Ishikawa (cell line): ENCODE measurements around the gene P2RX1.

Experiments
- CEBPB ChIP-seq: IDR thresholded peaks from 2 replicates; pipeline ENCODE4 v1.6.1; 2012
- CREB1 ChIP-seq: IDR thresholded peaks from 2 replicates; pipeline ENCODE4 v1.6.1; 2012; ENCODE audit warnings: low read depth
- EGR1 ChIP-seq: IDR thresholded peaks from 2 replicates; pipeline ENCODE4 v1.6.1; 2012
- EP300 ChIP-seq: IDR thresholded peaks from 2 replicates; pipeline ENCODE4 v1.6.1; 2012; ENCODE audit warnings: borderline replicate concordance
- FOXM1 ChIP-seq: IDR thresholded peaks from 2 replicates; pipeline ENCODE4 v1.6.1; 2012; ENCODE audit warnings: low read depth, borderline replicate concordance
- NFIC ChIP-seq: IDR thresholded peaks from 2 replicates; pipeline ENCODE4 v1.6.1; 2012
- RAD21 ChIP-seq: IDR thresholded peaks from 2 replicates; pipeline ENCODE4 v1.6.1; 2012; ENCODE audit warnings: low read depth
- TAF1 ChIP-seq: IDR thresholded peaks from 2 replicates; pipeline ENCODE4 v1.6.1; 2012; ENCODE audit warnings: low read depth, mild to moderate bottlenecking
- TCF12 ChIP-seq: IDR thresholded peaks from 2 replicates; pipeline ENCODE4 v1.6.1; 2012; ENCODE audit warnings: low read depth
- TEAD4 ChIP-seq: IDR thresholded peaks from 2 replicates; pipeline ENCODE4 v1.6.1; 2012
- YY1 ChIP-seq: IDR thresholded peaks from 2 replicates; pipeline ENCODE4 v1.6.1; 2012; ENCODE audit warnings: low read depth
- ZBTB7A ChIP-seq: IDR thresholded peaks from 2 replicates; pipeline ENCODE4 v1.6.1; 2012; ENCODE audit warnings: low read depth
- TF ChIP-seq, protein P1 (sequence below): IDR thresholded peaks from 2 replicates; pipeline ENCODE4 v1.6.1; 2012
- TF ChIP-seq, protein P2 (sequence below): IDR thresholded peaks from 2 replicates; pipeline ENCODE4 v1.6.1; 2012
- TF ChIP-seq, protein P3 (sequence below): IDR thresholded peaks from 2 replicates; pipeline ENCODE4 v1.6.1; 2012; ENCODE audit warnings: low read depth, mild to moderate bottlenecking

Gene P2RX1

DNA sequence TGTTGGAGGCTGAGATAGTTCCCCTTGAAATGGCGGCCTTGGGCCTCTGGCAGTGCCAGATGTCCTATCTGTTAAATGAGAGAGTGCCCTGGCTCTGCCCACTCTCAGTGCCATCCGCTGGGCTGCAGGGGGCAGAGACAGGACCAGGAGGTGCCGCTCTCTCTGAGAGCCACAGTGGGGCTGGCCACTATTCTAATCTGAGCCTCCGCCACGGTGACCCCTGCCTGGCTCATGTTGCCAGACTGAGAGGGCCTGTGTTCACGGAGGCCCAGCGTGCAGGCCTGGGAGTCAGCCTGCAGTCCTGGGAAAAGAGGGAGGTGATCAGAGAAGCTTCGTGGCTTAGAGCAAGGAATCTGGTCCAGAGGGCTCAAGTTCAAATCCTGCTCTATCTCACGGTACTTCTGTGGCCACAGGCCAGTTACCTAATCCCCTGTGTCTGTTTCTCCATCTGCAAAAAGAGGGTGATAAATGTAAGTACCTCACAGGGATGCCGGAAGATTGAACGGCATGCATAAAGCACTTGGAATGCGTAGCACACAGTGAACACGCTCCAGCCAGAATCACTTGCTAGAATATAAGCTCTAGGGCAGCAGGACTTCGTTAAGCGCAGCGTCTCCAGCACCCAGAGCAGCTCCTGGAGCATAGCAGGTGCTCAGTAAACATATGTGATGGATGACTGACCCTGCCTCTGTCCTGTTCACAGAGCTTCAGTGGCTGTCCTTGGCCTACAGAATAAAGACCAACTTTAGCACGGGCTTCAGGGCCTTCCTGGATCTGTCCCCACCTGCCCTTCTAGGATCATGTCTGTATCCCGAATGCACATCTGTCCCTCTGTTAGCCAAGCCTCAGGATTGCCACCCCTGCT lies 41.7 kb upstream of the P2RX1 start:
- TF ChIP-seq EP300 (no peak), TEAD4 (no peak), TAF1 (no peak), YY1 (no peak), ZBTB7A (no peak), CREB1 (no peak), RAD21 (no peak), CEBPB (no peak), EGR1 (no peak), TCF12 (no peak), NFIC (no peak), FOXM1 (no peak)
- TF ChIP-seq, protein P1, sequence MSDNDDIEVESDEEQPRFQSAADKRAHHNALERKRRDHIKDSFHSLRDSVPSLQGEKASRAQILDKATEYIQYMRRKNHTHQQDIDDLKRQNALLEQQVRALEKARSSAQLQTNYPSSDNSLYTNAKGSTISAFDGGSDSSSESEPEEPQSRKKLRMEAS: no peak
- TF ChIP-seq, protein P2, sequence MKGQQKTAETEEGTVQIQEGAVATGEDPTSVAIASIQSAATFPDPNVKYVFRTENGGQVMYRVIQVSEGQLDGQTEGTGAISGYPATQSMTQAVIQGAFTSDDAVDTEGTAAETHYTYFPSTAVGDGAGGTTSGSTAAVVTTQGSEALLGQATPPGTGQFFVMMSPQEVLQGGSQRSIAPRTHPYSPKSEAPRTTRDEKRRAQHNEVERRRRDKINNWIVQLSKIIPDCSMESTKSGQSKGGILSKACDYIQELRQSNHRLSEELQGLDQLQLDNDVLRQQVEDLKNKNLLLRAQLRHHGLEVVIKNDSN: no peak
- TF ChIP-seq, protein P3, sequence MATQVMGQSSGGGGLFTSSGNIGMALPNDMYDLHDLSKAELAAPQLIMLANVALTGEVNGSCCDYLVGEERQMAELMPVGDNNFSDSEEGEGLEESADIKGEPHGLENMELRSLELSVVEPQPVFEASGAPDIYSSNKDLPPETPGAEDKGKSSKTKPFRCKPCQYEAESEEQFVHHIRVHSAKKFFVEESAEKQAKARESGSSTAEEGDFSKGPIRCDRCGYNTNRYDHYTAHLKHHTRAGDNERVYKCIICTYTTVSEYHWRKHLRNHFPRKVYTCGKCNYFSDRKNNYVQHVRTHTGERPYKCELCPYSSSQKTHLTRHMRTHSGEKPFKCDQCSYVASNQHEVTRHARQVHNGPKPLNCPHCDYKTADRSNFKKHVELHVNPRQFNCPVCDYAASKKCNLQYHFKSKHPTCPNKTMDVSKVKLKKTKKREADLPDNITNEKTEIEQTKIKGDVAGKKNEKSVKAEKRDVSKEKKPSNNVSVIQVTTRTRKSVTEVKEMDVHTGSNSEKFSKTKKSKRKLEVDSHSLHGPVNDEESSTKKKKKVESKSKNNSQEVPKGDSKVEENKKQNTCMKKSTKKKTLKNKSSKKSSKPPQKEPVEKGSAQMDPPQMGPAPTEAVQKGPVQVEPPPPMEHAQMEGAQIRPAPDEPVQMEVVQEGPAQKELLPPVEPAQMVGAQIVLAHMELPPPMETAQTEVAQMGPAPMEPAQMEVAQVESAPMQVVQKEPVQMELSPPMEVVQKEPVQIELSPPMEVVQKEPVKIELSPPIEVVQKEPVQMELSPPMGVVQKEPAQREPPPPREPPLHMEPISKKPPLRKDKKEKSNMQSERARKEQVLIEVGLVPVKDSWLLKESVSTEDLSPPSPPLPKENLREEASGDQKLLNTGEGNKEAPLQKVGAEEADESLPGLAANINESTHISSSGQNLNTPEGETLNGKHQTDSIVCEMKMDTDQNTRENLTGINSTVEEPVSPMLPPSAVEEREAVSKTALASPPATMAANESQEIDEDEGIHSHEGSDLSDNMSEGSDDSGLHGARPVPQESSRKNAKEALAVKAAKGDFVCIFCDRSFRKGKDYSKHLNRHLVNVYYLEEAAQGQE: no peak

DNA sequence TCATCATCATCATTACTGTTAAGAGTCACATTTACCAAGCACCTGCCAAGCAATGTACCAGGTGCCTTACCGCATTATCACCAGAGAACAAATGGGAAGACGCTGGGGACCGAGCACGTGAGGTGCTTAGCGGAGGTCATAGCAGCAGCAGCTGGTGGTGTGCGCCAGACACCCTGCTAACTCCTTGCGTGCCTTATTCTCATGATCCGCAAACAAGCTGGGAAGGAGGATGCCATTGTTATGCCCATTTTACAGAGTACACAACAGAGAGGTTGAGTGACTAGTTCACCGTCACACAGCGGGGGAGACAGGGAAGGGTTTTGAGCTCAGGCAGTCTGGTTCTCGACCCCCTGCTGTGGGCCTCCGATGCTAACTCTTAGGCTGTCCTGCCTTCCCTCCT lies 40.7 kb upstream of the P2RX1 start:
- TF ChIP-seq RAD21: no peak
- no peak for TF ChIP-seq TEAD4
- TF ChIP-seq YY1: no peak
- TF ChIP-seq ZBTB7A: no peak
- TF ChIP-seq TCF12: no peak
- TF ChIP-seq, protein P2: no peak
- TF ChIP-seq, protein P3: no peak
- TF ChIP-seq CREB1: no peak
- TF ChIP-seq TAF1: no peak
- TF ChIP-seq EP300: no peak
- no peak for TF ChIP-seq NFIC
- TF ChIP-seq EGR1: no peak
- TF ChIP-seq, protein P1: no peak
- no peak for TF ChIP-seq FOXM1
- no peak for TF ChIP-seq CEBPB

DNA sequence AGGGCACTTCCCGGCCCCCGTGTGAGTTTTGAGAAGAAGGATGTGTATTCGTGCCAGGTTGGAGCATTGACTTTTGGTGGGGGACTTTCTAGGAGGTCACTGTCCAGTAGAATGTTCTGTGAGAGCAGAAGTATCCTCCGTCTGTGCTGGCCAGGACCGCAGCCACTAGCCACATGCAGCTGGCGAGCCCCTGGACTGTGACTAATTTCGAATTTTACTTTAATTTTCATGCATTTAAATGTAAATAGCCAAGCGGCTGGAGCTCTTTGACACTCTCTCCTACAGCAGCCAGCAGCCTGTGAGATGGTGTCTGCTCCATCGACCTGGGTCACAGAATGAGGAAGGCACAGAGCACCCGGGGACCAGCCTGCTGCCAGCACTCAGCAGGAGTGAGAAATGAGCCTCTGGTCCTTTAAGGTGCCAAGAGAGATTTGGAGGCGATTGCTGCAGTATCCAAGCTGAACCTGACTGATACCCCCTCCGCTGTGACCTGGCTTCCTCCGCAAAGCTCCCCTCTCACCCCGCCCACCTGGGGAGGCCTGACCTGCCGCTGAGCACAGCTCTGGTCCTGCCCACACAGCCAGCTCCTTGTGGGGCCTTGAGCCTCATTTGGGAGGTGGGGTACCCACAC lies 40.2 kb upstream of the P2RX1 start:
- TF ChIP-seq TAF1: no peak
- no peak for TF ChIP-seq TCF12
- TF ChIP-seq EP300: no peak
- no peak for TF ChIP-seq FOXM1

DNA sequence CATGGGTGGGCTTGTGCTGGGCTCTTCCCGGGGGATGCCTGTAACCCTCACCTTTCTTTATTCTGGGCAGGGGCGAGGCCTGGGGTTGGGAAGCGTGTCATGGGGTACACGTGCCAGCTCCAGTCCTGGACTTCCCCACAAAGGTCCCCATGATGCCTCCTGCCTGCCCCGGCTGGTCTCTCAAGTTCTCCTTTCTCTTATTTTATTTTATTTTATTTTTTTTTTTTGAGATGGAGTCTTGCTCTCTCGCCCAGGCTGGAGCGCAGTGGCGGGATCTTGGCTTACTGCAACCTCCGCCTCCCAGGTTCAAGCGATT lies 39.4 kb upstream of the P2RX1 start:
- no peak for TF ChIP-seq EGR1
- TF ChIP-seq ZBTB7A: no peak
- TF ChIP-seq, protein P3: no peak
- no peak for TF ChIP-seq FOXM1
- no peak for TF ChIP-seq NFIC
- TF ChIP-seq, protein P2: no peak
- no peak for TF ChIP-seq TAF1
- no peak for TF ChIP-seq TEAD4
- TF ChIP-seq, protein P1: no peak
- TF ChIP-seq TCF12: no peak
- TF ChIP-seq EP300: no peak
- TF ChIP-seq YY1: no peak
- no peak for TF ChIP-seq RAD21
- no peak for TF ChIP-seq CREB1
- TF ChIP-seq CEBPB: no peak
